Measurements from ENCODE around the gene GULP1. TPM values are rescaled to one million over a fixed set of nuclear protein-coding genes. Genes with fewer than 3 reads are reported as not detected.

The GULP1 gene
- total RNA-seq, 1 experiment from 2014 or later, result 75.1 TPM

DNA sequence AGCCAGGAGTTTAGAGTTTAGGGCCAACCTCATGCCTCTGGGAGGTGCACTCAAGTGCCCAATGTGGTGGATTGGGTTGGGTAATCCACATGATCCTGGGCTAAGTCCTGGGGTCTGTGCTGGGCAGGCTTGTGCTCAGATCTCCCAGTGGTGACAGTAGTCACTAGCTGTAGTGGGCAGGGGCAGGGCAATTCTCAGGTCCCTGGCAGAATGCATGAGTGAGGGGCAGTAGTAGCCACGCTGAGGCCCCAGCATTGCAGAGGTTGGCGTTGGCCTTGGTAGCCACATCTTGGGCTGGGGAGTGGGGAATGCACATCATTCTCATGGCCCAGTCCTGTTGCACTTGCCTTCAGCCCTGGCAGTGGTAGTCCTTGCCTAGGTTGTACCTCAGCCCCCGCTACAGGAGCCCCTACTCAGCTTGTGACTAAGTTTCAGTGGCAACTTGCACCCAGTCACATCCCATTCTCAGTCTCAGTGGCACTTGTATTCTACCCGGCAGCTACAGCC, 269.9 kb downstream of the GULP1 start (continued):
- TF ChIP-seq PRRX2 (CRISPR knock-in tag; IDR thresholded peaks at IDR 0.05) (no peak), GRHL2 (CRISPR knock-in tag; IDR thresholded peaks at IDR 0.05; ENCODE audit: insufficient replicate concordance, severe bottlenecking) (no peak), CTCF (IDR thresholded peaks at IDR 0.05) (no peak), ATF3 (CRISPR knock-in tag; conservative IDR thresholded peaks at IDR 0.05) (no peak), ZNF263 (CRISPR knock-in tag; IDR thresholded peaks at IDR 0.05; ENCODE audit: low read depth) (no peak), ZNF232 (CRISPR knock-in tag; IDR thresholded peaks at IDR 0.05) (no peak), CREM (CRISPR knock-in tag; IDR thresholded peaks at IDR 0.05) (no peak)
- TF ChIP-seq, protein P1, sequence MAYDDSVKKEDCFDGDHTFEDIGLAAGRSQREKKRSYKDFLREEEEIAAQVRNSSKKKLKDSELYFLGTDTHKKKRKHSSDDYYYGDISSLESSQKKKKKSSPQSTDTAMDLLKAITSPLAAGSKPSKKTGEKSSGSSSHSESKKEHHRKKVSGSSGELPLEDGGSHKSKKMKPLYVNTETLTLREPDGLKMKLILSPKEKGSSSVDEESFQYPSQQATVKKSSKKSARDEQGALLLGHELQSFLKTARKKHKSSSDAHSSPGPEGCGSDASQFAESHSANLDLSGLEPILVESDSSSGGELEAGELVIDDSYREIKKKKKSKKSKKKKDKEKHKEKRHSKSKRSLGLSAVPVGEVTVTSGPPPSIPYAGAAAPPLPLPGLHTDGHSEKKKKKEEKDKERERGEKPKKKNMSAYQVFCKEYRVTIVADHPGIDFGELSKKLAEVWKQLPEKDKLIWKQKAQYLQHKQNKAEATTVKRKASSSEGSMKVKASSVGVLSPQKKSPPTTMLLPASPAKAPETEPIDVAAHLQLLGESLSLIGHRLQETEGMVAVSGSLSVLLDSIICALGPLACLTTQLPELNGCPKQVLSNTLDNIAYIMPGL (CRISPR knock-in tag; IDR thresholded peaks at IDR 0.05), result no peak

DNA sequence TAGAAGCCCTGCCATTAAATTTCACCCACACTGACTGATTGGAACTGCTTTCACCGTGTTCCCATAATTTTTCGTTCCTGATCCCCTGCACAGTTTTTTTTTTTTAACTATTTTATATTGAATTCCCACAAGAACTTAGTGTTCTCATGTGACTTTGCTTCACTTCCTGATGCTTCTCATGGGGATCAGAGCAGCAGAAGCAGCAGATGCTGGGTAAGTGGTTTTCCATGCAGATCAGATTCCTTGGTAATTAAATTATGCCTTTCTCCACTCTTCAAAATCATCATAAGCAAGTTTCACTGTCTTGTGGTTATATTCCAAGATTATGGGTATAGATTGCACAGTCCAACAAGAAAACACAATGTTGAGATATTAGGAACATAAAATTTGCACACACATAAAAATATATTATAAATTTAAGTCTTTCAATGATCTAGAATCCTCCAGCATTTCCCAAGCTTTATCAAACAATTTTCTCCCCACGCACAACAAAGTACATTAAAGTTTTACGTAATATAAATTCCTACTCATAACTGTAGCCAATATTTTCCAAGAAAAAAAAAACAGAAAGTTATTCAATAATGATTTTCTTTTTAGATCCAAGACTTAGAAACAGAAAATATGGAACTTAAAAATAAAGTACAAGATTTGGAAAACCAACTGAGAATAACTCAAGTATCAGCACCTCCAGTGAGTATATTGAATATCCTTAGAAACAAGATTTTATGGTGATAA, 277.9 kb downstream of the GULP1 start:
- TF ChIP-seq OVOL2 (CRISPR knock-in tag; IDR thresholded peaks at IDR 0.05; ENCODE audit: borderline replicate concordance) (no peak), ATF1 (CRISPR knock-in tag; IDR thresholded peaks at IDR 0.05) (no peak), CREM (CRISPR knock-in tag; IDR thresholded peaks at IDR 0.05) (no peak), TP53 (CRISPR knock-in tag; IDR thresholded peaks at IDR 0.05) (no peak), JUN (CRISPR knock-in tag; IDR thresholded peaks at IDR 0.05) (no peak), ERG (CRISPR knock-in tag; IDR thresholded peaks at IDR 0.05) (no peak), FOXP4 (CRISPR knock-in tag; IDR thresholded peaks at IDR 0.05) (no peak), MLX (CRISPR knock-in tag; IDR thresholded peaks at IDR 0.05) (no peak), ZNF219 (CRISPR knock-in tag; IDR thresholded peaks at IDR 0.05; ENCODE audit: borderline replicate concordance) (no peak), HMGA2 (CRISPR knock-in tag; IDR thresholded peaks at IDR 0.05) (no peak), ZNF416 (CRISPR knock-in tag; IDR thresholded peaks at IDR 0.05) (no peak), ATF3 (CRISPR knock-in tag; conservative IDR thresholded peaks at IDR 0.05) (no peak), EMX1 (CRISPR knock-in tag; IDR thresholded peaks at IDR 0.05) (no peak), ETV6 (CRISPR knock-in tag; IDR thresholded peaks at IDR 0.05) (no peak), GABPB1 (CRISPR knock-in tag; IDR thresholded peaks at IDR 0.05) (no peak), ZNF121 (CRISPR knock-in tag; IDR thresholded peaks at IDR 0.05) (no peak), RORB (CRISPR knock-in tag; IDR thresholded peaks at IDR 0.05) (no peak)
- TF ChIP-seq, protein P2, sequence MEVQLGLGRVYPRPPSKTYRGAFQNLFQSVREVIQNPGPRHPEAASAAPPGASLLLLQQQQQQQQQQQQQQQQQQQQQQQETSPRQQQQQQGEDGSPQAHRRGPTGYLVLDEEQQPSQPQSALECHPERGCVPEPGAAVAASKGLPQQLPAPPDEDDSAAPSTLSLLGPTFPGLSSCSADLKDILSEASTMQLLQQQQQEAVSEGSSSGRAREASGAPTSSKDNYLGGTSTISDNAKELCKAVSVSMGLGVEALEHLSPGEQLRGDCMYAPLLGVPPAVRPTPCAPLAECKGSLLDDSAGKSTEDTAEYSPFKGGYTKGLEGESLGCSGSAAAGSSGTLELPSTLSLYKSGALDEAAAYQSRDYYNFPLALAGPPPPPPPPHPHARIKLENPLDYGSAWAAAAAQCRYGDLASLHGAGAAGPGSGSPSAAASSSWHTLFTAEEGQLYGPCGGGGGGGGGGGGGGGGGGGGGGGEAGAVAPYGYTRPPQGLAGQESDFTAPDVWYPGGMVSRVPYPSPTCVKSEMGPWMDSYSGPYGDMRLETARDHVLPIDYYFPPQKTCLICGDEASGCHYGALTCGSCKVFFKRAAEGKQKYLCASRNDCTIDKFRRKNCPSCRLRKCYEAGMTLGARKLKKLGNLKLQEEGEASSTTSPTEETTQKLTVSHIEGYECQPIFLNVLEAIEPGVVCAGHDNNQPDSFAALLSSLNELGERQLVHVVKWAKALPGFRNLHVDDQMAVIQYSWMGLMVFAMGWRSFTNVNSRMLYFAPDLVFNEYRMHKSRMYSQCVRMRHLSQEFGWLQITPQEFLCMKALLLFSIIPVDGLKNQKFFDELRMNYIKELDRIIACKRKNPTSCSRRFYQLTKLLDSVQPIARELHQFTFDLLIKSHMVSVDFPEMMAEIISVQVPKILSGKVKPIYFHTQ (CRISPR knock-in tag; IDR thresholded peaks at IDR 0.05), result no peak
- peaks cover 14% of the 10 kb centered on the region for H3K36me3 Mint-ChIP-seq
- H3K9me3 Mint-ChIP-seq, result no peaks in the 10 kb centered on the region
- POLR2A ChIA-PET, result no interaction called here
- CTCF ChIA-PET, result no interaction called here
- no peak for DNase-seq (ENCODE audit: low spot score)
- no peaks in the 10 kb centered on the region for H3K4me1 Mint-ChIP-seq
- H3K27ac Mint-ChIP-seq, result no peak overlapping the region
- H3K4me3 Mint-ChIP-seq, result no peak overlapping the region
- no peaks in the 10 kb centered on the region for H3K27me3 Mint-ChIP-seq (ENCODE audit: low read depth)
- ATAC-seq, result no peak

Data from WTC11 (cell line).